ENCODE results near the gene LPAR3.

Gene LPAR3

GRCh38 chr1:84836145-84836544 is 56.9 kb downstream of the LPAR3 start:
- no peak overlapping the region for H3K9ac ChIP-seq (ENCODE audit: low read length)
- H3K27me3 ChIP-seq (ENCODE audit: insufficient read depth, low read length, poor library complexity), result no peaks in the 10 kb centered on the region
- H3K4me1 ChIP-seq (ENCODE audit: control insufficient read depth, low read depth, low read length), result no peaks in the 10 kb centered on the region
- no peaks in the 10 kb centered on the region for H3K79me2 ChIP-seq (ENCODE audit: control insufficient read depth, insufficient read depth, low read length)
- WGBS (ENCODE audit: extremely low coverage, insufficient coverage, low lambda C conversion rate), result no CpG with 5 or more reads among the region's 3 CpGs
- H2BK120ac ChIP-seq (ENCODE audit: low read depth, low read length), result no peak overlapping the region
- H3K56ac ChIP-seq (ENCODE audit: low read length), result no peak overlapping the region
- no peak overlapping the region for H2AK5ac ChIP-seq (ENCODE audit: low read length)
- H3K27ac ChIP-seq (ENCODE audit: low read depth, low read length), result no peak overlapping the region
- no peak overlapping the region for H3K4me3 ChIP-seq (ENCODE audit: low read length)
- H3K4ac ChIP-seq (ENCODE audit: low read depth, low read length), result no peak overlapping the region
- H3K79me1 ChIP-seq (ENCODE audit: low read length), result no peaks in the 10 kb centered on the region
- H3K18ac ChIP-seq (ENCODE audit: low read length), result no peak overlapping the region
- H4K8ac ChIP-seq (ENCODE audit: low read depth, low read length), result no peak overlapping the region
- no peak overlapping the region for H2BK5ac ChIP-seq (ENCODE audit: low read length)
- H2BK15ac ChIP-seq (replicated peaks; ENCODE audit: low read depth), result no peak overlapping the region
- DNase-seq, result no peak
- no peak overlapping the region for H3K4me2 ChIP-seq (ENCODE audit: low read length)
- no peak overlapping the region for H4K5ac ChIP-seq (ENCODE audit: low read length)
- H3K23ac ChIP-seq (ENCODE audit: low read length), result no peak overlapping the region
- H3K36me3 ChIP-seq (ENCODE audit: control insufficient read depth, insufficient read depth, low read length), result no peaks in the 10 kb centered on the region

- no CpG with 5 or more reads among the region's 7 CpGs for WGBS (ENCODE audit: extremely low coverage, insufficient coverage, low lambda C conversion rate)
- Histone ChIP-seq H3K27me3 (ENCODE audit: insufficient read depth, low read length, poor library complexity) (no peaks in the 10 kb centered on the region), H3K4me3 (ENCODE audit: low read length) (no peak overlapping the region), H3K56ac (ENCODE audit: low read length) (no peak overlapping the region), H3K79me2 (ENCODE audit: control insufficient read depth, insufficient read depth, low read length) (no peaks in the 10 kb centered on the region), H3K18ac (ENCODE audit: low read length) (no peak overlapping the region), H2BK5ac (ENCODE audit: low read length) (no peak overlapping the region), H3K79me1 (ENCODE audit: low read length) (no peaks in the 10 kb centered on the region), H2AK5ac (ENCODE audit: low read length) (no peak overlapping the region), H3K9ac (ENCODE audit: low read length) (no peak overlapping the region), H2BK120ac (ENCODE audit: low read depth, low read length) (no peak overlapping the region), H3K27ac (ENCODE audit: low read depth, low read length) (no peak overlapping the region), H3K4me2 (ENCODE audit: low read length) (no peak overlapping the region), H3K23ac (ENCODE audit: low read length) (no peak overlapping the region), H3K36me3 (ENCODE audit: control insufficient read depth, insufficient read depth, low read length) (no peaks in the 10 kb centered on the region), H3K4me1 (ENCODE audit: control insufficient read depth, low read depth, low read length) (no peaks in the 10 kb centered on the region), H2BK15ac (replicated peaks; ENCODE audit: low read depth) (no peak overlapping the region), H3K4ac (ENCODE audit: low read depth, low read length) (no peak overlapping the region), H4K5ac (ENCODE audit: low read length) (no peak overlapping the region), H4K8ac (ENCODE audit: low read depth, low read length) (no peak overlapping the region)
- DNase-seq, result no peak
These were observed 57.8 kb downstream of the LPAR3 start for GRCh38 chr1:84835169-84835568.

GRCh38 chr1:84834419-84835064 is 58.5 kb downstream of the LPAR3 start:
- Histone ChIP-seq H2BK15ac (replicated peaks; ENCODE audit: low read depth) (no peak overlapping the region), H3K56ac (ENCODE audit: low read length) (no peak overlapping the region), H3K79me2 (ENCODE audit: control insufficient read depth, insufficient read depth, low read length) (no peaks in the 10 kb centered on the region), H4K8ac (ENCODE audit: low read depth, low read length) (no peak overlapping the region), H3K18ac (ENCODE audit: low read length) (no peak overlapping the region), H2BK5ac (ENCODE audit: low read length) (no peak overlapping the region), H4K5ac (ENCODE audit: low read length) (no peak overlapping the region), H3K23ac (ENCODE audit: low read length) (no peak overlapping the region), H3K4me1 (ENCODE audit: control insufficient read depth, low read depth, low read length) (no peaks in the 10 kb centered on the region), H2AK5ac (ENCODE audit: low read length) (no peak overlapping the region), H3K27me3 (ENCODE audit: insufficient read depth, low read length, poor library complexity) (no peaks in the 10 kb centered on the region), H3K27ac (ENCODE audit: low read depth, low read length) (no peak overlapping the region), H3K4me2 (ENCODE audit: low read length) (no peak overlapping the region), H2BK120ac (ENCODE audit: low read depth, low read length) (no peak overlapping the region), H3K4ac (ENCODE audit: low read depth, low read length) (no peak overlapping the region), H3K79me1 (ENCODE audit: low read length) (no peaks in the 10 kb centered on the region), H3K4me3 (ENCODE audit: low read length) (no peak overlapping the region), H3K36me3 (ENCODE audit: control insufficient read depth, insufficient read depth, low read length) (no peaks in the 10 kb centered on the region), H3K9ac (ENCODE audit: low read length) (no peak overlapping the region)
- no peak for DNase-seq
- WGBS (ENCODE audit: extremely low coverage, insufficient coverage, low lambda C conversion rate), result no CpG with 5 or more reads among the region's 1 CpG

GRCh38 chr1:84833194-84833593 is 59.8 kb downstream of the LPAR3 start:
- Histone ChIP-seq H3K56ac (ENCODE audit: low read length) (no peak overlapping the region), H2AK5ac (ENCODE audit: low read length) (no peak overlapping the region), H3K4me1 (ENCODE audit: control insufficient read depth, low read depth, low read length) (no peaks in the 10 kb centered on the region), H3K23ac (ENCODE audit: low read length) (no peak overlapping the region), H4K8ac (ENCODE audit: low read depth, low read length) (no peak overlapping the region), H3K9ac (ENCODE audit: low read length) (no peak overlapping the region), H3K18ac (ENCODE audit: low read length) (no peak overlapping the region), H3K4me3 (ENCODE audit: low read length) (no peak overlapping the region), H3K4ac (ENCODE audit: low read depth, low read length) (no peak overlapping the region), H3K79me1 (ENCODE audit: low read length) (no peaks in the 10 kb centered on the region), H2BK5ac (ENCODE audit: low read length) (no peak overlapping the region), H3K36me3 (ENCODE audit: control insufficient read depth, insufficient read depth, low read length) (no peaks in the 10 kb centered on the region), H3K79me2 (ENCODE audit: control insufficient read depth, insufficient read depth, low read length) (no peaks in the 10 kb centered on the region), H4K5ac (ENCODE audit: low read length) (no peak overlapping the region), H2BK120ac (ENCODE audit: low read depth, low read length) (no peak overlapping the region), H2BK15ac (replicated peaks; ENCODE audit: low read depth) (no peak overlapping the region), H3K4me2 (ENCODE audit: low read length) (no peak overlapping the region), H3K27me3 (ENCODE audit: insufficient read depth, low read length, poor library complexity) (no peaks in the 10 kb centered on the region), H3K27ac (ENCODE audit: low read depth, low read length) (no peak overlapping the region)
- DNase-seq, result no peak
- WGBS (ENCODE audit: extremely low coverage, insufficient coverage, low lambda C conversion rate), result no CpG with 5 or more reads among the region's 4 CpGs

- Histone ChIP-seq H2BK120ac (ENCODE audit: low read depth, low read length) (no peak overlapping the region), H3K56ac (ENCODE audit: low read length) (no peak overlapping the region), H2BK15ac (replicated peaks; ENCODE audit: low read depth) (no peak overlapping the region), H3K79me1 (ENCODE audit: low read length) (no peaks in the 10 kb centered on the region), H2AK5ac (ENCODE audit: low read length) (no peak overlapping the region), H3K4me1 (ENCODE audit: control insufficient read depth, low read depth, low read length) (no peaks in the 10 kb centered on the region), H3K27me3 (ENCODE audit: insufficient read depth, low read length, poor library complexity) (no peaks in the 10 kb centered on the region), H3K27ac (ENCODE audit: low read depth, low read length) (no peak overlapping the region), H2BK5ac (ENCODE audit: low read length) (no peak overlapping the region), H3K4me3 (ENCODE audit: low read length) (no peak overlapping the region), H3K79me2 (ENCODE audit: control insufficient read depth, insufficient read depth, low read length) (no peaks in the 10 kb centered on the region), H4K8ac (ENCODE audit: low read depth, low read length) (no peak overlapping the region), H3K36me3 (ENCODE audit: control insufficient read depth, insufficient read depth, low read length) (no peaks in the 10 kb centered on the region), H3K18ac (ENCODE audit: low read length) (no peak overlapping the region), H3K23ac (ENCODE audit: low read length) (no peak overlapping the region), H4K5ac (ENCODE audit: low read length) (no peak overlapping the region), H3K9ac (ENCODE audit: low read length) (no peak overlapping the region), H3K4ac (ENCODE audit: low read depth, low read length) (no peak overlapping the region), H3K4me2 (ENCODE audit: low read length) (no peak overlapping the region)
- WGBS (ENCODE audit: extremely low coverage, insufficient coverage, low lambda C conversion rate), result no CpG with 5 or more reads among the region's 5 CpGs
- no peak for DNase-seq
These were observed 62.9 kb downstream of the LPAR3 start for GRCh38 chr1:84830136-84830535.

- Histone ChIP-seq H3K27ac (ENCODE audit: low read depth, low read length) (no peak overlapping the region), H3K4me1 (ENCODE audit: control insufficient read depth, low read depth, low read length) (no peaks in the 10 kb centered on the region), H3K79me2 (ENCODE audit: control insufficient read depth, insufficient read depth, low read length) (no peaks in the 10 kb centered on the region), H2BK5ac (ENCODE audit: low read length) (no peak overlapping the region), H3K56ac (ENCODE audit: low read length) (no peak overlapping the region), H3K79me1 (ENCODE audit: low read length) (no peaks in the 10 kb centered on the region), H3K36me3 (ENCODE audit: control insufficient read depth, insufficient read depth, low read length) (no peaks in the 10 kb centered on the region), H3K9ac (ENCODE audit: low read length) (no peak overlapping the region), H4K8ac (ENCODE audit: low read depth, low read length) (no peak overlapping the region), H3K27me3 (ENCODE audit: insufficient read depth, low read length, poor library complexity) (no peaks in the 10 kb centered on the region), H3K4ac (ENCODE audit: low read depth, low read length) (no peak overlapping the region), H3K18ac (ENCODE audit: low read length) (no peak overlapping the region), H2AK5ac (ENCODE audit: low read length) (no peak overlapping the region), H2BK120ac (ENCODE audit: low read depth, low read length) (no peak overlapping the region), H3K4me2 (ENCODE audit: low read length) (no peak overlapping the region), H4K5ac (ENCODE audit: low read length) (no peak overlapping the region), H2BK15ac (replicated peaks; ENCODE audit: low read depth) (no peak overlapping the region), H3K23ac (ENCODE audit: low read length) (no peak overlapping the region), H3K4me3 (ENCODE audit: low read length) (no peak overlapping the region)
- no CpG with 5 or more reads among the region's 3 CpGs for WGBS (ENCODE audit: extremely low coverage, insufficient coverage, low lambda C conversion rate)
- DNase-seq, result no peak
These were observed 65.0 kb downstream of the LPAR3 start for GRCh38 chr1:84827976-84828375.
